ENCODE results near the gene PTPN12.

The PTPN12 gene

DNA sequence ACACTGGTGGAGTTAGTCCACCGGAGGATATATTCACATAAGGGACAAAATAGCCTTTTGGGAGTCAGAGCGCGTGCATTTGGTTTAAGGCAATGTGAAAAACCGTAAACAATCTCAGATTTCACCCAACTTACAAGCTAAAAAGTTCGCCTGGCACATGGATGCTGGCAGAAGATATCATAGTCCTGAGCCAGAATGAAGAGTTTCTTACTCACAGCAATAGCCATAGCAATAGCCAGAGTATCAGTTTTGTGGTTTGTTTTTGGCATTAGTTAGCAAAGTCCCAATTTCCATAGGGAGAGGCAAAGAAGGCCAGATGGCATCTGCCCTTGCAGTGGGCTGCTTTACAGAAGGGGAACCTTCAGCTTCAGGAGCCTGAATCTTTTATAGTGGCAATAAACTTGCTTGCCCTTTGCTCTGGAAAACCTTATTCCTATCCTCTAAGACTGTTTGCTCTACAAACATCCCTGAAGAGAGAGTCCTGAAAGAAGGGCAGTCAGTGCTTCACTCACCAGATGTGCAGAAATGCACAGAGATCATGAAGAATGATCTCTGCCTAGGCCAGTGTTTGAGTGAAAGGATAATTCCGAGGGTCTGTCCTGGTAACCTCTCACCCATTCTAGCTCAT is 130.5 kb downstream of the PTPN12 start:
- TF ChIP-seq, protein P1, sequence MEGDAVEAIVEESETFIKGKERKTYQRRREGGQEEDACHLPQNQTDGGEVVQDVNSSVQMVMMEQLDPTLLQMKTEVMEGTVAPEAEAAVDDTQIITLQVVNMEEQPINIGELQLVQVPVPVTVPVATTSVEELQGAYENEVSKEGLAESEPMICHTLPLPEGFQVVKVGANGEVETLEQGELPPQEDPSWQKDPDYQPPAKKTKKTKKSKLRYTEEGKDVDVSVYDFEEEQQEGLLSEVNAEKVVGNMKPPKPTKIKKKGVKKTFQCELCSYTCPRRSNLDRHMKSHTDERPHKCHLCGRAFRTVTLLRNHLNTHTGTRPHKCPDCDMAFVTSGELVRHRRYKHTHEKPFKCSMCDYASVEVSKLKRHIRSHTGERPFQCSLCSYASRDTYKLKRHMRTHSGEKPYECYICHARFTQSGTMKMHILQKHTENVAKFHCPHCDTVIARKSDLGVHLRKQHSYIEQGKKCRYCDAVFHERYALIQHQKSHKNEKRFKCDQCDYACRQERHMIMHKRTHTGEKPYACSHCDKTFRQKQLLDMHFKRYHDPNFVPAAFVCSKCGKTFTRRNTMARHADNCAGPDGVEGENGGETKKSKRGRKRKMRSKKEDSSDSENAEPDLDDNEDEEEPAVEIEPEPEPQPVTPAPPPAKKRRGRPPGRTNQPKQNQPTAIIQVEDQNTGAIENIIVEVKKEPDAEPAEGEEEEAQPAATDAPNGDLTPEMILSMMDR (IDR thresholded peaks at IDR 0.05; ENCODE audit: low read depth, low read length, missing control alignments) = no peak
- no peak for DNase-seq (ENCODE audit: extremely low read depth, low read depth)
- H3K4me3 ChIP-seq (replicated peaks; ENCODE audit: low read depth, low read length) = no peak overlapping the region

DNA sequence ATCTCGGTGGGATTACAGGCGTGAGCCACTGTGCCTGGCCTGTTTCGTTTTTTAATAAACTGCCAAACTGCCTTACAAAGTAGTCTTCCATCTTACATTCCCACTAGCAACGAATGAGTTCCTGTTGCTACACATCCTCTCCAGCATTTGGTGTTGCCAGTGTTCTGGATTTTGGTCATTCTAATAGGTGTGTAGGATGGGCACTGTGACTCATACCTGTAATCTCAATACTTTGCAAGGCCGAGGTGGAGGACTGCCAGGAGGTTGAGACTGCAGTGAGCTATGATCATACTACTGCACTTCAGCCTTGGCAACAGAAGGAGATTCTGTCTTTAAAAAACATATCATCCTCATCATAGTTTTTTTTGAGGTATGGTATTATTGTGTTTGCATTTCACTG is 137.8 kb downstream of the PTPN12 start:
- no peak overlapping the region for H3K4me3 ChIP-seq (replicated peaks; ENCODE audit: low read depth, low read length)
- DNase-seq (ENCODE audit: extremely low read depth, low read depth) = no peak
- TF ChIP-seq, protein P1 (IDR thresholded peaks at IDR 0.05; ENCODE audit: low read depth, low read length, missing control alignments) = no peak

DNA sequence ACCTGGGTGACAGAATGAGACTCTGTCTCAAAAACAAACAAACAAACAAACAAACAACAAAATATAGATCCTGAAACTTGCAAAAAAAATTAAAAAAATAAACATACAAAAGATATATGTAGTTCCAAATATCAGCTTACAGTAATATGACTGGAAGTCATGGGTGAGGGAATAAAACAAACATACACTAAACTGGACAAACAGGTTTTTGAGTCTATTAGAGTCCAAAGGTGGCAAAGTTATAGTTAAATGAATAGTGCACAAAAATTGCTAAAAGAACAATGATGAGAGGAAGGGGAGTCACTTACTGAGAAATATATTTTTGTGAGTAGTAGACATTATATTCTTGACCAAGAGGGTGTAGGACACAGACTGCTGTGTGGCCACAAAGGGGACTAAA is 142.5 kb downstream of the PTPN12 start:
- no peak for DNase-seq (ENCODE audit: extremely low read depth, low read depth)
- TF ChIP-seq, protein P1 (IDR thresholded peaks at IDR 0.05; ENCODE audit: low read depth, low read length, missing control alignments) = no peak
- no peak overlapping the region for H3K4me3 ChIP-seq (replicated peaks; ENCODE audit: low read depth, low read length)

DNA sequence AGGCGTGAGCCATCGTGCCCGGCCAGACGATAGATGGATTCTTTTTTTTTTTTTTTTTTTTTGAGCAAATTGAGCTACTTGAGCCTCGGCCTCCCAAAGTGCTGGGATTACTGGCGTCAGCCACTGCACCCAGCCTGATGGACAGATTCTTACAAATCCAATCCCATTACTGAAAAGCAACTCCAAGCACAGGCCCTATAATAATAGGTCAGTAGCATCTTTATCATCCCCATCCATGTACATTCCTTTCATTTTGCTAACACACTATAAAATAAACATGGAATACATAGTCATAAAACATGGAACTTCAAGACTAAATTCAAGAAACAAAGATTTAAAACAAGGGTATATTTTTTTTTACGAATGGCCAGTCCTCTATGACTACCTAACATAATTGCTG is 143.2 kb downstream of the PTPN12 start:
- no peak overlapping the region for H3K4me3 ChIP-seq (replicated peaks; ENCODE audit: low read depth, low read length)
- DNase-seq (ENCODE audit: extremely low read depth, low read depth) = no peak
- TF ChIP-seq, protein P1 (IDR thresholded peaks at IDR 0.05; ENCODE audit: low read depth, low read length, missing control alignments) = no peak

DNA sequence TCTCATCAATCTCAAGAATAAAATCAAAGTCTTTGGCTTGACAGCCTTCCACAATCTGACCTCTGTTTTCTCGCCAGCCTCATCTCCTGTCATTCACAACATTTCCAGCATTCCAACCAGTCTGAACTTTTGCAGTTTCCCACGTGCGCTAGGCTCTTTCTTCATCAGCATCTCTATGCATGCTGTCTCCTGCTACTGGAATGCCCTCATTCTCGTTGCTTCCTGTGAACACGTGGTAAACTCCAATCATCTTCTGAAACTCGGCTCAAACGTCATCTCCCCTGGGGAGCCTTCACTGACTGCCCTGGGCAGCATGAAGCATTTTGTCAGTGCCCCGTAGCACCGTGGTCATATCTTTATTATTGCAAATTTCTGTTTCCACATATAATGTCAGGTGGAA is 146.9 kb downstream of the PTPN12 start:
- TF ChIP-seq, protein P1 (IDR thresholded peaks at IDR 0.05; ENCODE audit: low read depth, low read length, missing control alignments) = no peak
- no peak overlapping the region for H3K4me3 ChIP-seq (replicated peaks; ENCODE audit: low read depth, low read length)
- DNase-seq (ENCODE audit: extremely low read depth, low read depth) = no peak

DNA sequence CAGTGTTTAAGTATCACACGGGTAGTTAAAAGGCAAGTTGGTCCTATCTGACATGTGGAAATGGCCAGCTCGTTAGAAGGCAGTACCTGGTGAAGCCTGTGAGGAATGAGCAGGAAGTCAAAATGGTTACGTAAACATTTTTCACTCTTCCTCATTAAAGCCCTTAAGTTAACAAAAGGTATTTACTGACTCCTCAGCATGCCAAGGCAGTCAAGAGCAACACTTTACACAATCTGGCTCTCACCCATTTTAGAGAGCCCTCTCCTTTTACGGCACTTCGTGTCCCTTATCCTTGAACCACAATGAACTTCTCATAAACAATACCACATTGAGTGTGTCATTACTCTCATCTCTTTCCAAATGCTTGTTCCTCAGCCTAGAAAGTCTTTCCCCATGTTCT is 148.1 kb downstream of the PTPN12 start:
- TF ChIP-seq, protein P1 (IDR thresholded peaks at IDR 0.05; ENCODE audit: low read depth, low read length, missing control alignments) = no peak
- H3K4me3 ChIP-seq (replicated peaks; ENCODE audit: low read depth, low read length) = no peak overlapping the region
- DNase-seq (ENCODE audit: extremely low read depth, low read depth) = no peak
